ENCODE measurements around the gene COPS4.

DNA sequence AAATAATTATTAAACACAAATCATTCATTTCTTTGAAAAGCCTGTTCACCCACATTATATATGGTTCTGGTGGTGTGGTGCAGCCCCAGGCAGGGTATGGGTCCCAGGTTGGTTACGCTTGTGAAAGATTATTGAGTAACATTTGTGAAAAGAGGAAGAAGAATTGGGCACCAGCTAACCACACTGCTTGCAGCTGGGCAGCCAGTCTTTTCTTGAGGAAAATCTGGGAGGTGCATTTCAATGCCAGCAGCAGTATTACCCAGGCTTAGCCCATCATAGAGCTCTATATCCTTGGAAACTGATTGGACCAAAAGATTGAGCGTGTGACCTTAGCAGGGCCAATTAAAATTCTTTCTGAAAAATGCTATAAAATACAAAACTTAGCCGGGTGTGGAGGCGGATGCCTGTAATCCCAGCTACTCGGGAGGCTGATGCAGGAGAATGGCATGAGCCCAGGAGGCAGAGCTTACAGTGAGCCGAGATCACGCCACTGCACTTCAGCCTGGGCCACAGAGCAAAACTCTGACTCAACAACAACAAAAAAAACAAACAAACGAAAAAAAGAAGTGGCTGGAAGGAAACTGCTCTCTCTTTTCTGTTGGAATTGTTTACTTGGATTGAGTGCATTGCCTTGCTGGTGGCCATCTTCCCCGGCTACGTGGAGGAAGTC is 89.3 kb downstream of the COPS4 start:
- TF ChIP-seq, protein P1, sequence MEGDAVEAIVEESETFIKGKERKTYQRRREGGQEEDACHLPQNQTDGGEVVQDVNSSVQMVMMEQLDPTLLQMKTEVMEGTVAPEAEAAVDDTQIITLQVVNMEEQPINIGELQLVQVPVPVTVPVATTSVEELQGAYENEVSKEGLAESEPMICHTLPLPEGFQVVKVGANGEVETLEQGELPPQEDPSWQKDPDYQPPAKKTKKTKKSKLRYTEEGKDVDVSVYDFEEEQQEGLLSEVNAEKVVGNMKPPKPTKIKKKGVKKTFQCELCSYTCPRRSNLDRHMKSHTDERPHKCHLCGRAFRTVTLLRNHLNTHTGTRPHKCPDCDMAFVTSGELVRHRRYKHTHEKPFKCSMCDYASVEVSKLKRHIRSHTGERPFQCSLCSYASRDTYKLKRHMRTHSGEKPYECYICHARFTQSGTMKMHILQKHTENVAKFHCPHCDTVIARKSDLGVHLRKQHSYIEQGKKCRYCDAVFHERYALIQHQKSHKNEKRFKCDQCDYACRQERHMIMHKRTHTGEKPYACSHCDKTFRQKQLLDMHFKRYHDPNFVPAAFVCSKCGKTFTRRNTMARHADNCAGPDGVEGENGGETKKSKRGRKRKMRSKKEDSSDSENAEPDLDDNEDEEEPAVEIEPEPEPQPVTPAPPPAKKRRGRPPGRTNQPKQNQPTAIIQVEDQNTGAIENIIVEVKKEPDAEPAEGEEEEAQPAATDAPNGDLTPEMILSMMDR (IDR thresholded peaks at IDR 0.05): no peak
- TF ChIP-seq POLR2A (IDR thresholded peaks at IDR 0.05): no peak
- no peak for TF ChIP-seq EP300 (IDR thresholded peaks at IDR 0.05)
- peak in 1 of 2 donors; percentile 19 for TF ChIP-seq POLR2AphosphoS5 (IDR thresholded peaks at IDR 0.05)

All from upper lobe of left lung (tissue), 4 donors.